ENCODE data around the gene EHBP1.

EHBP1 gene

DNA sequence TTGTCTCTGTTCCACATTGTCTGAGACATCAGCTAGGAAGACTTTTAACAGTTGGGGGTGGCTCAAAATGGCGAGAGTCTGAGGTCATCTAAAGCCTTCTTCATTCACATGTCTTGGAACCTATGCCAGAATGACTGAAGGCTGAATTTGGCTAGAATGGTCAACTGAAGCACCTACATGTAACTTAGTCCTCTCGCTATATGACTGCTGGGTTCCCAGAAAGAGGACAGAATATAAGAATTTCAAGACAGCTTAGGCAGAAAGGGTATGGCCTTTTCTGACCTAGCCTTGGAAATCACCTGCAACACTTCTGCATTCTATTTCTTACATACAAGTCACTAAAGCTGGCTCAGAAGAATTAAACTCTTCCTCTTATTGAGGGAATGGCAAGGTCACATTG is 269.5 kb downstream of the EHBP1 start:
- WGBS, 2 donors (ENCODE audit: extremely low coverage in 2 of 2, insufficient read length in 2 of 2, insufficient replicate concordance in 1 of 2), result no CpG with 5 or more reads among the region's 2 CpGs
- Histone ChIP-seq H3K4me2 (ENCODE audit: insufficient read depth, low read length, poor library complexity, severe bottlenecking) (no peak overlapping the region), H3K27me3 (ENCODE audit: control insufficient read depth in 3 of 3, insufficient read depth in 3 of 3, low read depth in 1 of 3, low read length in 3 of 3) (no peaks in the 10 kb centered on the region), H3K9ac (ENCODE audit: low read depth, low read length, poor library complexity) (no peak overlapping the region), H2AFZ (ENCODE audit: low read length) (no peak overlapping the region), H3K79me1 (ENCODE audit: low read depth, low read length) (no peaks in the 10 kb centered on the region), H4K91ac (ENCODE audit: low read depth, low read length, poor library complexity) (no peak overlapping the region), H2BK5ac (ENCODE audit: low read length) (no peak overlapping the region), H2BK15ac (ENCODE audit: low read length) (no peak overlapping the region), H4K8ac (ENCODE audit: low read depth, low read length) (no peak overlapping the region), H3K23ac (ENCODE audit: low read depth, low read length, poor library complexity) (no peak overlapping the region), H2BK120ac (ENCODE audit: low read depth, low read length) (no peak overlapping the region), H3K14ac (ENCODE audit: low read length) (no peak overlapping the region), H2AK5ac (ENCODE audit: low read depth, low read length) (no peak overlapping the region), H3K27ac (replicated peaks; ENCODE audit: low read length) (no peak overlapping the region), H3K4me3 (ENCODE audit: low read length in 2 of 2) (no peak overlapping the region), H3K4ac (ENCODE audit: low read length) (no peak overlapping the region), H3K4me1 (ENCODE audit: control insufficient read depth in 2 of 2, insufficient read depth in 1 of 2, low read depth in 1 of 2, low read length in 2 of 2) (peaks cover 3 to 8% of the 10 kb centered on the region in 2 donors), H3K18ac (ENCODE audit: low read length) (no peak overlapping the region), H2BK12ac (ENCODE audit: low read length) (no peak overlapping the region), H3K36me3 (replicated peaks in 1 of 2; ENCODE audit: control insufficient read depth in 2 of 2, insufficient read depth in 2 of 2, low read length in 2 of 2) (peaks cover 4 to 11% of the 10 kb centered on the region in 2 donors), H3K9me3 (replicated peaks in 1 of 2; ENCODE audit: control insufficient read depth in 2 of 2, insufficient read depth in 1 of 2, low read depth in 1 of 2, low read length in 2 of 2) (peaks cover 2 to 6% of the 10 kb centered on the region in 2 donors)
- DNase-seq (ENCODE audit: low spot score), result no peak

- Histone ChIP-seq H3K9ac (ENCODE audit: low read depth, low read length, poor library complexity) (no peak overlapping the region), H3K14ac (ENCODE audit: low read length) (no peak overlapping the region), H2BK5ac (ENCODE audit: low read length) (no peak overlapping the region), H3K23ac (ENCODE audit: low read depth, low read length, poor library complexity) (no peak overlapping the region), H4K8ac (ENCODE audit: low read depth, low read length) (no peak overlapping the region), H3K18ac (ENCODE audit: low read length) (no peak overlapping the region), H2AFZ (ENCODE audit: low read length) (peak overlapping the region; percentile 73), H3K27me3 (ENCODE audit: control insufficient read depth in 3 of 3, insufficient read depth in 3 of 3, low read depth in 1 of 3, low read length in 3 of 3) (no peaks in the 10 kb centered on the region), H3K4me2 (ENCODE audit: insufficient read depth, low read length, poor library complexity, severe bottlenecking) (peak overlapping the region; percentile 18), H3K4me1 (ENCODE audit: control insufficient read depth in 2 of 2, insufficient read depth in 1 of 2, low read depth in 1 of 2, low read length in 2 of 2) (peaks cover 3 to 23% of the 10 kb centered on the region in 2 donors), H3K79me1 (ENCODE audit: low read depth, low read length) (no peaks in the 10 kb centered on the region), H3K27ac (replicated peaks; ENCODE audit: low read length) (peak overlapping the region; percentile 22), H2BK15ac (ENCODE audit: low read length) (no peak overlapping the region), H3K36me3 (replicated peaks in 1 of 2; ENCODE audit: control insufficient read depth in 2 of 2, insufficient read depth in 2 of 2, low read length in 2 of 2) (peaks cover 0 to 11% of the 10 kb centered on the region in 2 donors), H4K91ac (ENCODE audit: low read depth, low read length, poor library complexity) (no peak overlapping the region), H2BK12ac (ENCODE audit: low read length) (no peak overlapping the region), H2AK5ac (ENCODE audit: low read depth, low read length) (no peak overlapping the region), H2BK120ac (ENCODE audit: low read depth, low read length) (no peak overlapping the region), H3K4me3 (ENCODE audit: low read length in 2 of 2) (no peak overlapping the region), H3K9me3 (replicated peaks in 1 of 2; ENCODE audit: control insufficient read depth in 2 of 2, insufficient read depth in 1 of 2, low read depth in 1 of 2, low read length in 2 of 2) (no peaks in the 10 kb centered on the region), H3K4ac (ENCODE audit: low read length) (no peak overlapping the region)
- no CpG with 5 or more reads among the region's 3 CpGs for WGBS, 2 donors (ENCODE audit: extremely low coverage in 2 of 2, insufficient read length in 2 of 2, insufficient replicate concordance in 1 of 2)
- DNase-seq (ENCODE audit: low spot score), result no peak
These were observed 286.1 kb downstream of the EHBP1 start for GRCh38 chr2:62991605-62992004.

DNA sequence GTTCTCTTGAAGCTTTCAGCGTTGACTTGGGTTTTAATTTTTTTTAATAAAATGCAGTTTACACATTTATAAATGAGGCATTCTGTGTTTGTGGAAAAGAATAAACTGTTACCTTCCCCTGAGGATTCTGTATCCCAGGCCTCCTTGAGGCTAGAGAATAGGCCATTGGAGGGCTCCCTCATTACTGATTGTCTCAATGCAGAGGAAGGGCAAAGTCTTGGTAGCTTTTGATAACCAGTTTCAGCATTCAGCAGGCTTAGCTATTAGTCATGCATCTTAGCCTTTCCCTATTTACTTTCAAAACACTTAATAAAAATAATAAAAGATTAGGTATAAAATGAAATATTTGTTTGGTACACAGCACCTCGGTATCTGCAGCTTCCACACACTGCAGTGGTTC is 287.0 kb downstream of the EHBP1 start:
- Histone ChIP-seq H3K18ac (ENCODE audit: low read length) (no peak overlapping the region), H3K27ac (replicated peaks; ENCODE audit: low read length) (peak overlapping the region; percentile 65), H2BK12ac (ENCODE audit: low read length) (no peak overlapping the region), H2AK5ac (ENCODE audit: low read depth, low read length) (no peak overlapping the region), H2BK5ac (ENCODE audit: low read length) (no peak overlapping the region), H3K14ac (ENCODE audit: low read length) (no peak overlapping the region), H4K91ac (ENCODE audit: low read depth, low read length, poor library complexity) (no peak overlapping the region), H3K36me3 (replicated peaks in 1 of 2; ENCODE audit: control insufficient read depth in 2 of 2, insufficient read depth in 2 of 2, low read length in 2 of 2) (peaks cover 0 to 15% of the 10 kb centered on the region in 2 donors), H4K8ac (ENCODE audit: low read depth, low read length) (no peak overlapping the region), H2BK120ac (ENCODE audit: low read depth, low read length) (no peak overlapping the region), H3K23ac (ENCODE audit: low read depth, low read length, poor library complexity) (no peak overlapping the region), H3K9me3 (replicated peaks in 1 of 2; ENCODE audit: control insufficient read depth in 2 of 2, insufficient read depth in 1 of 2, low read depth in 1 of 2, low read length in 2 of 2) (no peaks in the 10 kb centered on the region), H2AFZ (ENCODE audit: low read length) (peak overlapping the region; percentile 43), H3K4ac (ENCODE audit: low read length) (no peak overlapping the region), H3K4me3 (ENCODE audit: low read length in 2 of 2) (no peak overlapping the region), H3K9ac (ENCODE audit: low read depth, low read length, poor library complexity) (no peak overlapping the region), H3K4me2 (ENCODE audit: insufficient read depth, low read length, poor library complexity, severe bottlenecking) (no peak overlapping the region), H2BK15ac (ENCODE audit: low read length) (no peak overlapping the region), H3K4me1 (ENCODE audit: control insufficient read depth in 2 of 2, insufficient read depth in 1 of 2, low read depth in 1 of 2, low read length in 2 of 2) (peaks cover 6 to 26% of the 10 kb centered on the region in 2 donors), H3K79me1 (ENCODE audit: low read depth, low read length) (no peaks in the 10 kb centered on the region), H3K27me3 (ENCODE audit: control insufficient read depth in 3 of 3, insufficient read depth in 3 of 3, low read depth in 1 of 3, low read length in 3 of 3) (no peaks in the 10 kb centered on the region)
- WGBS, 2 donors (ENCODE audit: extremely low coverage in 2 of 2, insufficient read length in 2 of 2, insufficient replicate concordance in 1 of 2), result no CpG with 5 or more reads among the region's 2 CpGs
- no peak for DNase-seq (ENCODE audit: low spot score)

- no peak overlapping the region for H3K27ac ChIP-seq (replicated peaks; ENCODE audit: low read length)
- H4K91ac ChIP-seq (ENCODE audit: low read depth, low read length, poor library complexity), result no peak overlapping the region
- no peak overlapping the region for H3K4me2 ChIP-seq (ENCODE audit: insufficient read depth, low read length, poor library complexity, severe bottlenecking)
- H2AK5ac ChIP-seq (ENCODE audit: low read depth, low read length), result no peak overlapping the region
- H3K18ac ChIP-seq (ENCODE audit: low read length), result no peak overlapping the region
- H2BK12ac ChIP-seq (ENCODE audit: low read length), result no peak overlapping the region
- H2BK15ac ChIP-seq (ENCODE audit: low read length), result no peak overlapping the region
- peak overlapping the region; percentile 21 for H2AFZ ChIP-seq (ENCODE audit: low read length)
- no peak overlapping the region for H2BK120ac ChIP-seq (ENCODE audit: low read depth, low read length)
- peaks cover 0 to 13% of the 10 kb centered on the region in 2 donors for H3K36me3 ChIP-seq (replicated peaks in 1 of 2; ENCODE audit: control insufficient read depth in 2 of 2, insufficient read depth in 2 of 2, low read length in 2 of 2)
- no peak overlapping the region for H3K4me3 ChIP-seq (ENCODE audit: low read length in 2 of 2)
- no peak for DNase-seq (ENCODE audit: low spot score)
- no peak overlapping the region for H3K4ac ChIP-seq (ENCODE audit: low read length)
- H4K8ac ChIP-seq (ENCODE audit: low read depth, low read length), result no peak overlapping the region
- no peaks in the 10 kb centered on the region for H3K27me3 ChIP-seq (ENCODE audit: control insufficient read depth in 3 of 3, insufficient read depth in 3 of 3, low read depth in 1 of 3, low read length in 3 of 3)
- no peaks in the 10 kb centered on the region for H3K9me3 ChIP-seq (replicated peaks in 1 of 2; ENCODE audit: control insufficient read depth in 2 of 2, insufficient read depth in 1 of 2, low read depth in 1 of 2, low read length in 2 of 2)
- H3K23ac ChIP-seq (ENCODE audit: low read depth, low read length, poor library complexity), result no peak overlapping the region
- no peak overlapping the region for H3K9ac ChIP-seq (ENCODE audit: low read depth, low read length, poor library complexity)
- H3K14ac ChIP-seq (ENCODE audit: low read length), result no peak overlapping the region
- H3K4me1 ChIP-seq (ENCODE audit: control insufficient read depth in 2 of 2, insufficient read depth in 1 of 2, low read depth in 1 of 2, low read length in 2 of 2), result peaks cover 6 to 26% of the 10 kb centered on the region in 2 donors
- H2BK5ac ChIP-seq (ENCODE audit: low read length), result no peak overlapping the region
- no peaks in the 10 kb centered on the region for H3K79me1 ChIP-seq (ENCODE audit: low read depth, low read length)
- no CpG with 5 or more reads among the region's 4 CpGs for WGBS, 2 donors (ENCODE audit: extremely low coverage in 2 of 2, insufficient read length in 2 of 2, insufficient replicate concordance in 1 of 2)
These were observed 288.7 kb downstream of the EHBP1 start for GRCh38 chr2:62994206-62994605.
